Spinal cord (tissue), 10 donors: Measurements from ENCODE around the gene PRSS33. TPM values are rescaled to one million over a fixed set of nuclear protein-coding genes. Genes with fewer than 3 reads are reported as not detected.

Experiments
- DNase-seq, 6 donors: peaks; one replicate each; pipeline versions ENCODE4 v3.0.0 to v3.0.0-alpha.2; 2013 to 2015; ENCODE audit warnings: low spot score in 6 of 6, low read depth in 4 of 6
- H3K27ac ChIP-seq: one replicate; pipeline ENCODE4 v1.5.1; 2013; ENCODE audit warnings: low read depth, low read length, control low read depth
- H3K27me3 ChIP-seq: one replicate; pipeline ENCODE4 v1.6.1; 2013; ENCODE audit warnings: low read length; ENCODE audit not compliant: control insufficient read depth, insufficient read depth
- H3K36me3 ChIP-seq: one replicate; pipeline ENCODE4 v1.6.1; 2013; ENCODE audit warnings: low read length; ENCODE audit not compliant: control insufficient read depth, insufficient read depth
- H3K4me1 ChIP-seq: one replicate; pipeline ENCODE4 v1.6.1; 2013; ENCODE audit warnings: low read length; ENCODE audit not compliant: control insufficient read depth, insufficient read depth
- H3K4me3 ChIP-seq: one replicate; pipeline ENCODE4 v1.5.1; 2013; ENCODE audit warnings: low read depth, low read length, control low read depth
- H3K9me3 ChIP-seq: one replicate; pipeline ENCODE4 v1.6.1; 2013; ENCODE audit warnings: low read length; ENCODE audit not compliant: control insufficient read depth, insufficient read depth
- WGBS: methylation state at CpG from one replicate; pipeline ENCODE4 v1.1.5; 2013; ENCODE audit warnings: missing lambda C conversion rate; ENCODE audit not compliant: insufficient coverage; 5-methylcytosine and 5-hydroxymethylcytosine counted together
- long read RNA-seq, 4 donors: transcript quantifications; one replicate each; lab custom pipeline, GENCODE V29; 2026
- polyA plus RNA-seq, 2 donors: library from polyadenylated mRNA; unstranded; fragments of 120-200 nt; gene quantifications; one replicate each; pipeline ENCODE4 v1.2.1, GENCODE V29; 2013; ENCODE audit not compliant: insufficient read length in 2 of 2
- total RNA-seq, 2 donors: library from RNA; depleted of rRNA in 1 of 2; stranded (reverse); fragments of 120-200 nt in 1 of 2; fragments of >200 nt in 1 of 2; gene quantifications; one replicate each; pipeline versions ENCODE4 v1.2.3 to v1.2.4, GENCODE V29; 2013 to 2014
- donor health status: healthy.

The PRSS33 gene
- total RNA-seq (under 1 TPM in 1 of 2 donors, not detected in 1; 0.17 TPM), polyA plus RNA-seq (under 1 TPM; 0.21 to 0.24 TPM)
- long read RNA-seq, donor 1: 0 reads
- long read RNA-seq, donor 2: 0 reads
- long read RNA-seq, donor 3: 0 reads
- long read RNA-seq, donor 4: 0 reads

- WGBS: 23% methylated on average over 8 of the region's 10 CpGs
- DNase-seq: no peak
- Histone ChIP-seq H3K9me3 (no peaks in the 10 kb centered on the region), H3K27ac (no peak within 1 kb of the TSS), H3K4me1 (peaks cover 18% of the 10 kb centered on the region), H3K36me3 (no peaks in the 10 kb centered on the region), H3K4me3 (no peak within 1 kb of the TSS), H3K27me3 (peaks cover 37% of the 10 kb centered on the region)
Observed at GRCh38 chr16:2787406-2787805, at the start of gene PRSS33. Gene PRSS33, minus strand, starts transcription at chr16:2787560. Its CDS starts 1,013 bp downstream, at chr16:2786547.

- DNase-seq: no peak
Observed at GRCh38 chr16:2836646-2837508, 49.5 kb upstream of the PRSS33 start.

GRCh38 chr16:2835638-2836493 is 48.5 kb upstream of the PRSS33 start:
- 69% methylated on average over 18 of the region's 22 CpGs for WGBS
- Histone ChIP-seq H3K4me3 (no peak overlapping the region), H3K27ac (no peak overlapping the region), H3K36me3 (no peaks in the 10 kb centered on the region), H3K4me1 (peaks cover 10% of the 10 kb centered on the region), H3K27me3 (peaks cover 5% of the 10 kb centered on the region), H3K9me3 (no peaks in the 10 kb centered on the region)
- no peak for DNase-seq

More at GRCh38 chr16:2836646-2837508, 49.5 kb upstream of the PRSS33 start:
- H3K4me3 ChIP-seq: no peak overlapping the region
- H3K27ac ChIP-seq: no peak overlapping the region
- peaks cover 13% of the 10 kb centered on the region for H3K4me1 ChIP-seq
- WGBS: 52% methylated on average over 11 of the region's 13 CpGs
- peaks cover 5% of the 10 kb centered on the region for H3K27me3 ChIP-seq
- H3K9me3 ChIP-seq: no peaks in the 10 kb centered on the region
- no peaks in the 10 kb centered on the region for H3K36me3 ChIP-seq

GRCh38 chr16:2834968-2835367 is 47.6 kb upstream of the PRSS33 start:
- WGBS: 56% methylated on average over 2 of the region's 3 CpGs
- Histone ChIP-seq H3K27me3 (peaks cover 5% of the 10 kb centered on the region), H3K36me3 (no peaks in the 10 kb centered on the region), H3K27ac (no peak overlapping the region), H3K4me1 (peaks cover 10% of the 10 kb centered on the region), H3K4me3 (no peak overlapping the region), H3K9me3 (no peaks in the 10 kb centered on the region)
- DNase-seq: no peak

- Histone ChIP-seq H3K36me3 (no peaks in the 10 kb centered on the region), H3K27me3 (peaks cover 5% of the 10 kb centered on the region), H3K4me3 (no peak overlapping the region), H3K27ac (no peak overlapping the region), H3K9me3 (no peaks in the 10 kb centered on the region), H3K4me1 (peaks cover 5% of the 10 kb centered on the region)
- WGBS: 69% methylated on average over 4 of the region's 7 CpGs
- DNase-seq: no peak
Observed at GRCh38 chr16:2833776-2834175, 46.4 kb upstream of the PRSS33 start.

GRCh38 chr16:2831203-2831602 is 43.8 kb upstream of the PRSS33 start:
- 74% methylated on average over 13 of the region's 15 CpGs for WGBS
- Histone ChIP-seq H3K27me3 (peaks cover 5% of the 10 kb centered on the region), H3K4me1 (peaks cover 10% of the 10 kb centered on the region), H3K9me3 (no peaks in the 10 kb centered on the region), H3K36me3 (no peaks in the 10 kb centered on the region), H3K4me3 (no peak overlapping the region), H3K27ac (no peak overlapping the region)
- no peak for DNase-seq

GRCh38 chr16:2830355-2830695 is 43.0 kb upstream of the PRSS33 start:
- H3K27me3 ChIP-seq: peaks cover 5% of the 10 kb centered on the region
- no peaks in the 10 kb centered on the region for H3K9me3 ChIP-seq
- 82% methylated on average over 3 of the region's 5 CpGs for WGBS
- no peak overlapping the region for H3K4me3 ChIP-seq
- H3K27ac ChIP-seq: no peak overlapping the region
- no peaks in the 10 kb centered on the region for H3K36me3 ChIP-seq
- H3K4me1 ChIP-seq: peaks cover 10% of the 10 kb centered on the region
- DNase-seq: no peak

GRCh38 chr16:2829501-2830354 is 42.4 kb upstream of the PRSS33 start, which contains the start of gene ZG16B:
Gene ZG16B, plus strand, starts transcription at chr16:2830303. Its CDS starts 139 bp downstream, at chr16:2830442.
- 78% methylated on average over 30 of the region's 32 CpGs for WGBS
- no peak for DNase-seq
- H3K27me3 ChIP-seq: peaks cover 5% of the 10 kb centered on the region

More at GRCh38 chr16:2829501-2830354, 42.4 kb upstream of the PRSS33 start, which contains the start of gene ZG16B:
- Histone ChIP-seq H3K27ac (no peak within 1 kb of the TSS), H3K36me3 (no peaks in the 10 kb centered on the region), H3K4me3 (no peak within 1 kb of the TSS), H3K4me1 (peaks cover 10% of the 10 kb centered on the region), H3K9me3 (no peaks in the 10 kb centered on the region)
